Measurements from ENCODE around the gene GTF2F2.
A peak's percentile ranks its signal among the peaks of the same experiment; 100 is the strongest.

DNA sequence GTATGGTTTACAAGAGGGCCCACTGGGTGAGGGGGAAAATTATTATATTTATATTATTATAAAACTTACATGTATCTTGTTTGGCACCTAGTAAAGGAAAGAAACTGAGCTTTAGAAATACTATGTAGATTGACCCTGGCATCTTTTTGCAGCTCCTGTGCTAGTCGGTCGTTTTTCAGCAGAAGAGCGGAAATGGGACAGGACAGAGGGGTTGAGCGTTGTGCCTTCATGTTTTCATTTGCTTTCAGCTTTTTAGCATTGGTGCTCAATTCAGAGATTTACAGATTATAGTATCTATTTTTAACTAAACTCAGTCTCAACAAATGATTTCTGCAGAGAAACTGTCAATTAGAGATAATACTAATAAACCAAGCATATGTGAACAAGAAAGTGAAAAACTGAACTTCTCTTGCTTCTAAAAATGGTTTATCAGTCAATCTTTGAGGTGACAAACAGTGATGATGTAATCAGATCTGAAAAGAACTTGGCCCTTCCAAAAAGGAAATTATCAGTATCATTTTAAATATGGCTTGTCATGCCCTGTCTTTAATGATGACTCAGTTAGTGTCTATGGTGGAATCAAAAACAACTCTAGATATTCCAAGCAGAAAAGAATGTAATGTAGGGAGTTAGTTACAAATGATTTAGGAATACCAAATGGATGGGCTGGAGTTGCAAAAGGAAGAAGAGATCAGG is 137.5 kb downstream of the GTF2F2 start:
- TF ChIP-seq RAD21 (IDR thresholded peaks at IDR 0.05; ENCODE audit: low read depth) = no peak
- TF ChIP-seq, protein P1, sequence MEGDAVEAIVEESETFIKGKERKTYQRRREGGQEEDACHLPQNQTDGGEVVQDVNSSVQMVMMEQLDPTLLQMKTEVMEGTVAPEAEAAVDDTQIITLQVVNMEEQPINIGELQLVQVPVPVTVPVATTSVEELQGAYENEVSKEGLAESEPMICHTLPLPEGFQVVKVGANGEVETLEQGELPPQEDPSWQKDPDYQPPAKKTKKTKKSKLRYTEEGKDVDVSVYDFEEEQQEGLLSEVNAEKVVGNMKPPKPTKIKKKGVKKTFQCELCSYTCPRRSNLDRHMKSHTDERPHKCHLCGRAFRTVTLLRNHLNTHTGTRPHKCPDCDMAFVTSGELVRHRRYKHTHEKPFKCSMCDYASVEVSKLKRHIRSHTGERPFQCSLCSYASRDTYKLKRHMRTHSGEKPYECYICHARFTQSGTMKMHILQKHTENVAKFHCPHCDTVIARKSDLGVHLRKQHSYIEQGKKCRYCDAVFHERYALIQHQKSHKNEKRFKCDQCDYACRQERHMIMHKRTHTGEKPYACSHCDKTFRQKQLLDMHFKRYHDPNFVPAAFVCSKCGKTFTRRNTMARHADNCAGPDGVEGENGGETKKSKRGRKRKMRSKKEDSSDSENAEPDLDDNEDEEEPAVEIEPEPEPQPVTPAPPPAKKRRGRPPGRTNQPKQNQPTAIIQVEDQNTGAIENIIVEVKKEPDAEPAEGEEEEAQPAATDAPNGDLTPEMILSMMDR (IDR thresholded peaks at IDR 0.05 in 2 of 3, conservative IDR thresholded peaks at IDR 0.05 in 1 of 3; ENCODE audit: borderline replicate concordance in 1 of 3, insufficient read depth in 1 of 3, low read depth in 2 of 3, low read length in 2 of 3) = no peak
- TF ChIP-seq SP1 (IDR thresholded peaks at IDR 0.05; ENCODE audit: low read depth) = no peak
- TF ChIP-seq TCF7L2 (IDR thresholded peaks at IDR 0.05; ENCODE audit: borderline replicate concordance, extremely low read depth, insufficient read depth, insufficient read length) = no peak
- no peak for TF ChIP-seq SIN3A (IDR thresholded peaks at IDR 0.05; ENCODE audit: low read depth)
- TF ChIP-seq POLR2A (IDR thresholded peaks at IDR 0.05; ENCODE audit: borderline replicate concordance, extremely low read depth, insufficient read depth, insufficient read length) = no peak
- 0 out of 2 replicates have a peak, but pooled peaks have one; percentile 6 for TF ChIP-seq FOSL1 (IDR thresholded peaks at IDR 0.05; ENCODE audit: low read depth)
- TF ChIP-seq CBX3 (IDR thresholded peaks at IDR 0.05; ENCODE audit: low read depth) = no peak
- TF ChIP-seq ZFX (IDR thresholded peaks at IDR 0.05) = no peak

Measured in HCT116 (cell line).